ENCODE results near the gene FLYWCH2. TPM values are rescaled to one million over a fixed set of nuclear protein-coding genes. Genes with fewer than 3 reads are reported as not detected.

Gene FLYWCH2
- total and polyA plus RNA-seq, 2 of the 8 experiments (the other 6 are each of a cell fraction or from before 2014, with no cell fraction given): 16.4 to 30.7 TPM

DNA sequence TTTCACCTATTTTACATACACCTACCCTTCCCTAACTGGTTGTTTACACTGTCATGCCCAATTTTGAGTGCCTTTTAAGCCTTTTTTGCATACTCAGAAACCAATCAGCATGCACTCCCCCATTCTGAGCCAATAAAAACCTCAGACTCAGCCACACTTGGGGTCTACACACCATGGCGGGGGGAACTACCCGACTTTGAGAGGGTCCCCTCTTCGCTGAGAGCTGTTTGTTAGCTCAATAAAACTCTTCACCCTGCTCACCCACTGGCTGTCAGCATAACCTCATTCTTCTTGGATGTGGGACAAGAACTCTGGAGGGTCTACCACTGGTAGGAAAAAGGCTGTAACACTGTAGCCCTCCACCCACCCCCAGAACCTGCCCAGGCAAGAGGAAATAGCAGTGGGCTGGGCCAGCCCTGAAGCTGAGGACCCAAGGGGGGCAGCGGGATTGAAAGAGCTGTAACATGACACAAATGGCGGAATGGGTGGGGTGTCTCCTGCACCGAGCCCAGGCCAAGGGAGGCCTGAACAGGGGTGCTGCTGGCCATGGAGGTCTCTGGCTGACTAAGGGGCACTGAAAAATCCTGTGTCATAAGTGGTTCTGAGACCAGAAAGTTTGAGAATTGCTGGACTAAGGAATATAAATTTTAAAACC is 3.0 kb upstream of the FLYWCH2 start:
- no peak for DNase-seq (ENCODE audit: low read depth in 1 of 2, low spot score in 2 of 2)
- H3K23me2 ChIP-seq (ENCODE audit: low read depth, low read length): peaks cover 13% of the 10 kb centered on the region
- no peaks in the 10 kb centered on the region for H3K36me3 ChIP-seq (ENCODE audit: control insufficient read depth in 2 of 4, insufficient read depth in 4 of 4, low read length in 3 of 4)
- H2BK15ac ChIP-seq (ENCODE audit: low read length): no peak overlapping the region
- ChIA-PET CTCF (ENCODE audit: partially characterized antibody) (interaction anchor here (0.9 to 6.7 kb wide), 7 partner anchors 11 to 47 kb away, joined by 3 to 30 read pairs (median 4); no protein-coding TSS in a partner anchor), POLR2A (ENCODE audit: partially characterized antibody) (interaction anchor here (1.3 kb wide), 1 partner anchor 142 kb away, joined by 3 read pairs; no protein-coding TSS in a partner anchor)
- no peak overlapping the region for H3K56ac ChIP-seq (replicated peaks; ENCODE audit: insufficient read length, low read depth, low read length)
- H4K91ac ChIP-seq (replicated peaks; ENCODE audit: insufficient read length, low read length): no peak overlapping the region
- H3K14ac ChIP-seq (ENCODE audit: insufficient read length): no peak overlapping the region
- no peak overlapping the region for H3K4me2 ChIP-seq (ENCODE audit: insufficient read depth in 1 of 2, low read depth in 2 of 2, low read length in 2 of 2)
- H3K23ac ChIP-seq (ENCODE audit: insufficient read length): no peak overlapping the region
- peaks cover 0 to 1% (median 0%) of the 10 kb centered on the region in 4 experiments; a peak in 3 of 7 replicates for H3K4me1 ChIP-seq (replicated peaks in 1 of 4; ENCODE audit: control insufficient read depth in 3 of 4, insufficient read depth in 4 of 4, low read length in 3 of 4)
- H4K20me1 ChIP-seq (replicated peaks in 1 of 2; ENCODE audit: control insufficient read depth in 1 of 2, insufficient read depth in 2 of 2, low read length in 2 of 2): no peaks in the 10 kb centered on the region
- no peak overlapping the region for H3K4me3 ChIP-seq (ENCODE audit: extremely low read depth in 1 of 4, insufficient read depth in 2 of 4, low read depth in 3 of 4, low read length in 4 of 4)
- H2BK12ac ChIP-seq (ENCODE audit: low read depth, low read length): no peak overlapping the region
- no peak overlapping the region for H3K18ac ChIP-seq (ENCODE audit: extremely low read depth, low read length)
- H4K5ac ChIP-seq (ENCODE audit: insufficient read length, low read depth, low read length): no peak overlapping the region
- H3K4ac ChIP-seq (replicated peaks; ENCODE audit: insufficient read length, low read depth, low read length): no peak overlapping the region
- no peak overlapping the region for H3K9ac ChIP-seq (replicated peaks in 1 of 4; ENCODE audit: extremely low read depth in 1 of 4, low read depth in 3 of 4, low read length in 3 of 4)
- H2BK5ac ChIP-seq (ENCODE audit: low read depth, low read length): no peak overlapping the region
- H2AFZ ChIP-seq (ENCODE audit: low read length): peak overlapping the region; percentile 72
- no peak overlapping the region for H2BK120ac ChIP-seq (replicated peaks; ENCODE audit: low read depth, low read length)
- H3K27ac ChIP-seq (ENCODE audit: low read depth, low read length): no peak overlapping the region
- no peak for FAIRE-seq
- no peaks in the 10 kb centered on the region; a peak in 1 of 7 replicates for H3K27me3 ChIP-seq (replicated peaks in 1 of 4; ENCODE audit: control insufficient read depth in 3 of 4, extremely low read depth in 1 of 4, insufficient read depth in 3 of 4, low read length in 3 of 4)
- no peaks in the 10 kb centered on the region for H3K79me1 ChIP-seq (ENCODE audit: low read depth, low read length)
- H3K79me2 ChIP-seq (ENCODE audit: control insufficient read depth in 1 of 2, insufficient read depth in 2 of 2, low read length in 2 of 2): no peaks in the 10 kb centered on the region
- H4K8ac ChIP-seq (ENCODE audit: extremely low read depth, insufficient read depth, low read length): no peak overlapping the region
- H3K9me3 ChIP-seq (ENCODE audit: insufficient read depth in 2 of 2, low read depth in 1 of 2, low read length in 1 of 2): no peaks in the 10 kb centered on the region
- H2BK20ac ChIP-seq (ENCODE audit: low read length): no peak overlapping the region
- WGBS, 2 experiments (ENCODE audit: extremely low coverage in 1 of 2, insufficient coverage in 1 of 2, insufficient read length in 1 of 2, insufficient replicate concordance in 2 of 2, low coverage in 1 of 2, low lambda C conversion rate in 2 of 2, missing lambda C conversion rate in 1 of 2): 80% methylated on average over 6 of the region's 6 CpGs; no CpG with 5 or more reads in 1 of the 2 experiments
- no peak overlapping the region for H2AK5ac ChIP-seq (ENCODE audit: low read depth, low read length)
- TF ChIP-seq CHD1 (IDR thresholded peaks at IDR 0.05; ENCODE audit: low read depth, low read length) (no peak), EGR1 (IDR thresholded peaks at IDR 0.05; ENCODE audit: borderline replicate concordance, low read depth, low read length) (no peak), HDAC6 (IDR thresholded peaks at IDR 0.05; ENCODE audit: low read depth, low read length) (no peak), TEAD4 (IDR thresholded peaks at IDR 0.05; ENCODE audit: low read depth, low read length) (no peak), SRF (IDR thresholded peaks at IDR 0.05; ENCODE audit: low read depth, low read length) (no peak), TBP (IDR thresholded peaks at IDR 0.05; ENCODE audit: low read depth, low read length) (no peak), ZNF274 (IDR thresholded peaks at IDR 0.05; ENCODE audit: borderline replicate concordance, extremely low read depth, low read length) (no peak), RNF2 (IDR thresholded peaks at IDR 0.05; ENCODE audit: borderline replicate concordance, low read depth, low read length, missing control alignments, poor library complexity, severe bottlenecking) (no peak), GABPA (IDR thresholded peaks at IDR 0.05; ENCODE audit: borderline replicate concordance, insufficient read depth, low read length) (no peak), SP2 (IDR thresholded peaks at IDR 0.05; ENCODE audit: low read length) (no peak), RAD21 (IDR thresholded peaks at IDR 0.05 in 1 of 2, conservative IDR thresholded peaks at IDR 0.05 in 1 of 2; ENCODE audit: low read depth in 2 of 2, low read length in 2 of 2) (no peak)
- TF ChIP-seq, protein P1, sequence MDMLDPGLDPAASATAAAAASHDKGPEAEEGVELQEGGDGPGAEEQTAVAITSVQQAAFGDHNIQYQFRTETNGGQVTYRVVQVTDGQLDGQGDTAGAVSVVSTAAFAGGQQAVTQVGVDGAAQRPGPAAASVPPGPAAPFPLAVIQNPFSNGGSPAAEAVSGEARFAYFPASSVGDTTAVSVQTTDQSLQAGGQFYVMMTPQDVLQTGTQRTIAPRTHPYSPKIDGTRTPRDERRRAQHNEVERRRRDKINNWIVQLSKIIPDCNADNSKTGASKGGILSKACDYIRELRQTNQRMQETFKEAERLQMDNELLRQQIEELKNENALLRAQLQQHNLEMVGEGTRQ (IDR thresholded peaks at IDR 0.05; ENCODE audit: low read length): no peak
